Thymus (tissue), 11 donors: ENCODE data around the gene DNAJC15. TPM values are rescaled to one million over a fixed set of nuclear protein-coding genes. Genes with fewer than 3 reads are reported as not detected.

ENCODE experiments used
- DNase-seq, 9 donors: peaks; one replicate each; pipeline ENCODE4 v3.0.0-alpha.2; 2013; ENCODE audit warnings: low spot score in 9 of 9, low read depth in 6 of 9, missing footprints in 1 of 9
- H3K27ac ChIP-seq, 2 donors: one replicate each; pipeline ENCODE4 v1.5.1; 2013; ENCODE audit warnings: control low read depth in 1 of 2, low read depth in 1 of 2, low read length in 1 of 2, mild to moderate bottlenecking in 1 of 2, moderate library complexity in 1 of 2
- H3K27me3 ChIP-seq, 2 donors: one replicate each; pipeline ENCODE4 v1.5.1; 2013; ENCODE audit warnings: low read length in 1 of 2; ENCODE audit not compliant: control insufficient read depth in 2 of 2, insufficient read depth in 1 of 2
- H3K36me3 ChIP-seq, 2 donors: one replicate each; pipeline ENCODE4 v1.5.1; 2013; ENCODE audit warnings: low read length in 1 of 2, mild to moderate bottlenecking in 1 of 2, moderate library complexity in 1 of 2; ENCODE audit not compliant: control insufficient read depth in 2 of 2, insufficient read depth in 2 of 2
- H3K4me1 ChIP-seq, 2 donors: one replicate each; pipeline ENCODE4 v1.5.1; 2013; ENCODE audit warnings: low read length in 2 of 2; ENCODE audit not compliant: control insufficient read depth in 2 of 2, insufficient read depth in 2 of 2
- H3K4me3 ChIP-seq, 2 donors: one replicate each; pipeline ENCODE4 v1.5.1; 2013; ENCODE audit warnings: low read length in 2 of 2, control low read depth in 1 of 2, mild to moderate bottlenecking in 1 of 2
- H3K9me3 ChIP-seq, 2 donors: one replicate each; pipeline ENCODE4 v1.5.1; 2013; ENCODE audit warnings: low read length in 1 of 2, mild to moderate bottlenecking in 1 of 2; ENCODE audit not compliant: control insufficient read depth in 2 of 2, insufficient read depth in 1 of 2
- WGBS: extraction: QIAGEN DNeasy Blood & Tissue Kit; methylation state at CpG from one replicate; pipeline ENCODE4 v1.1.7; 2013; 5-methylcytosine and 5-hydroxymethylcytosine counted together
- polyA plus RNA-seq: library from polyadenylated mRNA; stranded (reverse); fragments of 200-250 nt; gene quantifications from one replicate; pipeline ENCODE4 v1.2.3, GENCODE V29; 2013
- total RNA-seq: library from RNA; stranded (reverse); fragments of 120-200 nt; gene quantifications from one replicate; pipeline ENCODE4 v1.2.4, GENCODE V29; 2013
- donor health status: healthy.

Gene DNAJC15
- total and polyA plus RNA-seq, 2 donors: 17.5 to 20.6 TPM

DNA sequence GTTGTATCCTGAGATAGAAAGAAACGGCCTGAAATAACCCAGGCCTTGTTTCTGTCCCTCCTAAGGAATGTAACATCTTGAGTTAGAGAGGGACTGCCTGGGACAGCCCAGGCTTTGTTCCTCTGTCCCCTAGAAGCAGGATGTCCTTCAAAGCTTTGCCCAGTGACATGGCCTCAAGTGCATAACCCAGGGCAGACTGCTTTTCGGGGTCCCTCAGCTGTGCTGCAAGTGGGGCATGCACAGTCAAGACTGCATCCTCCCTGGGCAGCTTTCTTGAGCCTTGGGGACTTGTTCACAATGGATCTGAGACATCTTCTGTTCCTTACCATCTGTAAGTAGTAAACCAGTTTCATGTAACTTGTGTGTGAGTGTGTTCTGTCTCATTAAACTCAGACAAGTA lies 23.9 kb upstream of the DNAJC15 start:
- 96% methylated on average over 2 of the region's 2 CpGs for WGBS
- DNase-seq: no peak

DNA sequence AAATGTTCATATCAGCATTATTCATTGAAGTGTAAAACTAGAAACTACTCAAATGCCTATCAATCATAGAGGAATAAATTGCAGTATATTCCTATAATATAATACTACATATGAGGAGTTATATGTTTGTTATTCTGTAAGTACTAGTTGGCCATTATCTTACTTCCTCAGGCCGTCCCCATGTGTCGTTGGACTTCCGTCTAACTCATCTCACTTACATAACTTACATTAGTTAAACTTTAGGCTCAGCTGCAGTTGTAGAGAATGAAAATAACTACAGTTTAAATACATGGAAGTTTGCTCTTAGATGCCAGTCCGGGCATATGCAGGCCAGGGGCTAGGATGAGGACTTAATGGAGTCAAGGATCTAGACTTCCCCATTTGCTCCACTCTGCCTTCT lies 22.7 kb upstream of the DNAJC15 start:
- peaks cover 5 to 11% of the 10 kb centered on the region in 2 donors for H3K4me1 ChIP-seq
- no peak overlapping the region for H3K4me3 ChIP-seq
- no peaks in the 10 kb centered on the region for H3K27me3 ChIP-seq
- no peak overlapping the region for H3K27ac ChIP-seq
- no peaks in the 10 kb centered on the region for H3K36me3 ChIP-seq
- WGBS: 74% methylated on average over 4 of the region's 4 CpGs
- no peaks in the 10 kb centered on the region for H3K9me3 ChIP-seq
- no peak for DNase-seq

More for the DNA sequence above, 23.9 kb upstream of the DNAJC15 start:
- peaks cover 5 to 13% of the 10 kb centered on the region in 2 donors for H3K4me1 ChIP-seq
- H3K4me3 ChIP-seq: no peak overlapping the region
- no peak overlapping the region for H3K27ac ChIP-seq
- H3K9me3 ChIP-seq: no peaks in the 10 kb centered on the region
- no peaks in the 10 kb centered on the region for H3K36me3 ChIP-seq
- H3K27me3 ChIP-seq: no peaks in the 10 kb centered on the region

DNA sequence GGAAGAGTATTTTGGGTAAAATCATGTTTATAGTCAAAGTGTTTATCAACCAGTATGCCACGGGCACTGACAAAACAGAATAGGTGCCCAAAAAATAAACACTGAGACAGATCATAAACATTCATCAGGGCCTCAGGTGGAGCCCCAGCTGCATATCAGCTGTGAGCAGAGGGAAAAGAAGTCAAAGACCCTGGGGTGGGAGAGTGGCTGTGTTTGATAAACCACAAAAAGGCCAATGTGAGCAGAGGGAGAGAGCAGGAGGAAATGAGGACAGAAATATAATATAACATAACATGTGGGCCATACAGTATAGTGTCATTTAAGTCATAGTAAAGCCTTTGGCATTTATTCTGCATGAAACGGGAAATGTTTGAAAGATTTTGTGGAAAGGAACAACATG lies 21.4 kb upstream of the DNAJC15 start:
- H3K9me3 ChIP-seq: no peaks in the 10 kb centered on the region

DNA sequence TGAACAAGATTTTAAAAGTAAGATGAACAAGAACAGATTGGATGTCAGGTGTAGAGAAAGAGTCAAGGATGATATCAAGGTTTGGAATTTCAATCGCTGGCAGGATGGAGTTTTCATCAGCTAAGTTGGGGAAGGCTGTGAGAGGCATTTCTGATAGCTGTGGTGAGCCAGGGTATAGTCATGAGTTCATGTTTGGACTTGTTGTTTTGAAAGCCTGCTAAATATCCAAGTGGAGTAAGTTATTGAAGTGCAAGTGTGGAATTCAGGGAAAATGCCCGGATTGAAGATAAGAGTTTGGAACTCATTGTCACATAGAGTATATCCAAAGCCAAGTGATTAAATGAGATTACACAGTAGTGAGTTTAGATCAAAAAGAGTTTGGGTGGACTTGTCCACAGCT lies 20.4 kb upstream of the DNAJC15 start:
- no peak for DNase-seq
- Histone ChIP-seq H3K36me3 (no peaks in the 10 kb centered on the region), H3K9me3 (no peaks in the 10 kb centered on the region), H3K4me1 (peaks cover 5 to 15% of the 10 kb centered on the region in 2 donors), H3K4me3 (no peak overlapping the region), H3K27ac (no peak overlapping the region), H3K27me3 (no peaks in the 10 kb centered on the region)
- WGBS: 96% methylated on average over 2 of the region's 2 CpGs

More for the DNA sequence above, 21.4 kb upstream of the DNAJC15 start:
- Histone ChIP-seq H3K4me1 (peaks cover 5 to 11% of the 10 kb centered on the region in 2 donors), H3K4me3 (no peak overlapping the region), H3K36me3 (no peaks in the 10 kb centered on the region), H3K27ac (no peak overlapping the region), H3K27me3 (no peaks in the 10 kb centered on the region)
- DNase-seq: peak in 5 of 9 donors; percentile 27 to 69 (median 34)
- 59% methylated on average over 2 of the region's 2 CpGs for WGBS

DNA sequence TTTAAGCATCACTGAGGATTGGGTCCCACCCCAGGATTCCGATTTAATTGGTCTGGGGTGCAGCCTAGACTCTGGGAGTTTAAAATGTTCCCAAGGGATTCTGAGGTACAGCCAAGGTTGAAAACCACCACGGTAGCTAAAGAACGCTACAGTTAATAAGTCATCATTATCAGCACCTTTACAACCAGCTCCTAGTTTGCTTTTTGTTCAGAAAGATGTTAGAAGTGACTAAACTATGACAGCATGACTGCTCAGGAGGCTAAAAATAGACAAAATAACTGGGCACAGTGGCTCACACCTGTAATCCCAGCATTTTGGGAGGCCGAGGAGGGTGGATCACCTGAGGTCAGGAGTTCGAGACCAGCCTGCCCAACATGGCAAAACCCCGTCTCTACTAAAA lies 19.7 kb upstream of the DNAJC15 start:
- H3K4me1 ChIP-seq: peaks cover 5 to 15% of the 10 kb centered on the region in 2 donors
- no peak overlapping the region for H3K4me3 ChIP-seq
- H3K27me3 ChIP-seq: no peaks in the 10 kb centered on the region
- WGBS: 97% methylated on average over 6 of the region's 6 CpGs
- DNase-seq: no peak
- no peak overlapping the region for H3K27ac ChIP-seq
- no peaks in the 10 kb centered on the region for H3K36me3 ChIP-seq
- H3K9me3 ChIP-seq: no peaks in the 10 kb centered on the region

DNA sequence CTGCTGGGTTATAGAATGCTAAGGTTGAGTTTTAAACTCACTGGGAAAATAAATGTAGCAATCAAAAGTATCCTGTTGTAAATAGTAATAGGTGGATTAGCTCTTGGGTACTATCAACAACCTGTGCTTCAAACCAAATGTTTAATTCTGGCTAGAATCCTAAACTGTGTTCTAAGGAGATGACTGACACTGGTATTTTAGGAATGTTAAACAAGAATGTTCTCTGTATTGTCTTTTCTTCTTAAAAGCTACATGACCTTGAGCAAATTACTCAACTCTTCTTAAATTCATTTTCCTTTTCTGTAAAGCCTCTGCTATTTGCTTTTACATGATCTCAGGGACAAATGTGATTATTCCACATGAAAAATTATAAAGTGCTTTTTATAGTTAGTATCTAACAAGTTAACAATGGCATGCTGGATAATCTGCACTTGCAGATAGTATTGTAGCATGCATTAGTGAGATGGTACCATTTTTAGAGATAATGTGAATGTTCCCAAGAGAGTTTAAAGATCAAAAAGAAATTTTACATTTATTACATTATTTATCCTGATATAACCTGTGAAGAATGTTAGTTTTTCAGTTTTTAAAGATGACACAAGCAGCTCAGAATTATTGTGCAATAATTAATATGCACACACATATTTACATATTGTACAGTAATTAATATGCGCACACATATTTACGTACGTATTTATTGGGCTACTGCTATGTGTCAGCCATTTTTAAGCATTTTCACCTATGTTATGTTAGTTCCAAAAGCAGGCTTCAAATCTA lies 17.7 kb upstream of the DNAJC15 start:
- Histone ChIP-seq H3K9me3 (no peaks in the 10 kb centered on the region), H3K27ac (no peak overlapping the region), H3K4me3 (no peak overlapping the region), H3K36me3 (no peaks in the 10 kb centered on the region), H3K27me3 (no peaks in the 10 kb centered on the region), H3K4me1 (peaks cover 5 to 15% of the 10 kb centered on the region in 2 donors)
- DNase-seq: no peak
- WGBS: 99% methylated on average over 3 of the region's 3 CpGs

DNA sequence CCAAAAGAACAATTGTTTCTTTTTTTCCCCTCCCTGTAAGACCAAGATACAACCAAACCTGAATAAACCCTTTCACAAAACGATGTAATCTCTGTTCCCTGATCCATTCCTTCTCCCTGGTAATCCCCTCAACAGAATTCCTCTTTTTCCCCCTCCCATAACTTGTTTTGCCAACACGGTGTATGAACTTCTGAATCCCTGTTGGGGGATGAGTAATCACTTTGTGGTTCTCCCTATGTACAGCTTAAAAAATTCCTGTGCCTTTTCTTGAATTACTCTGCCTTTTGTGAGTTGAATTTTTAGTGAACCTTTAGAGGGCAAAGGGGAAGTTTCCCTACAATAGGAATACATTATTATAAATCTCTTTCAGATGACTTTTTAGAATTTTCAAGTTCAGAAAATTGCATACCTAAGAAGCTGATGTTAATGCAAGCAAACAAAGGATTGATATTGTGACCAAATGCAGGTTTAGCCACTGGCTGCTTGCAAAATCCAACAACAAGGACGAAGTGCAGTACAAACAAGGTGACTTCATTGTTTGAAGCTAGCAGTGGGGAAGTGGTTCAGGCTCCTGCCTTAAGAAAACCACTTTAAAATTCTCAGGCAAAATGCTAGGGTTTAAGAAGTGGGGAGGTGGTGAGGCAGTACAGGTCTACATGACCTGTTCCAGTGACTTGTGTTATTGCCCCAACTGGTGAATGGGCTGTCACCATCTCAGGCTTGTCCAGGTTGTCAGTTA lies 16.3 kb upstream of the DNAJC15 start:
- Histone ChIP-seq H3K4me1 (peaks cover 0 to 5% of the 10 kb centered on the region in 2 donors), H3K27me3 (no peaks in the 10 kb centered on the region), H3K9me3 (no peaks in the 10 kb centered on the region), H3K36me3 (no peaks in the 10 kb centered on the region), H3K27ac (no peak overlapping the region), H3K4me3 (no peak overlapping the region)
- WGBS: 68% methylated on average over 3 of the region's 3 CpGs
- no peak for DNase-seq

DNA sequence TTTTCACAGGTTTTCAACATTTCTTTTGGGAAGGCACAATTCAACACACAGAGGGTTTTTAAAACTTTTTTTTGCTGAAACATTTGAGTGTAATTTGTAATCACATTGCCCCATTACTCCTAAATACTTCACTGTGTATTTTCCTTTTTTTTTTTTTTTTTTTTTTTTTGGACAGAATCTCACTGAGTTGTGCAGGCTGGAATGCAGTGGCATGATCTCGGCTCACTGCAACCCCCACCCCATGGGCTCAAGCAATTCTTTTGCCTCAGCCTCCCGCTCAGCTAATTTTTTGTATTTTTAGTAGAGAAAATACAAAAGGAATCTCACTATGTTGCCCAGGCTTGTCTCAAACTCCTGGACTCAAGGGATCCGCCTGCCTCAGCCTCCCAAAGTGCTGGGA lies 14.8 kb upstream of the DNAJC15 start:
- DNase-seq: no peak
- no peak overlapping the region for H3K4me3 ChIP-seq
- no peaks in the 10 kb centered on the region for H3K27me3 ChIP-seq
- no peak overlapping the region for H3K27ac ChIP-seq
- no peaks in the 10 kb centered on the region for H3K9me3 ChIP-seq
- peaks cover 0 to 5% of the 10 kb centered on the region in 2 donors for H3K4me1 ChIP-seq
- WGBS: 100% methylated on average over 3 of the region's 3 CpGs
- H3K36me3 ChIP-seq: no peaks in the 10 kb centered on the region

DNA sequence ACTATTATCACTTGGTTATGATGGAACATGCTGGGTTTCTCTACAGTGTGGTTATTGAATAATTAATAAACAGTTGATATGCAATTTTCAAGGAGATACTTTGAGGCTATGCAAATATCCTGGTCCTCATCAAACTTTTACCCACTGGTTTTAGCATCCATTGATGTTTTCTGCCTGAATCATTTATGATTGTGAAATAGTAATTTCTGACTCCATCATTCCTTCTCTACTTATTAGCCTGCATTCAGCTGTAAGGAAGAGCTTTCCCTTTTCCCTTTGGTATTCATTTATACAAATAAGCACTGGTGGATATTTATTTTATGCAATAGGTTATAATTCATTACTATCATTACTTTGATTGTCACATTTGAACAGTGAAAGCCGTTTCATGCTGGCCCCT lies 13.9 kb upstream of the DNAJC15 start:
- no peaks in the 10 kb centered on the region for H3K9me3 ChIP-seq
- H3K36me3 ChIP-seq: no peaks in the 10 kb centered on the region
- no peak for DNase-seq
- H3K4me3 ChIP-seq: no peak overlapping the region
- H3K27ac ChIP-seq: no peak overlapping the region
- peaks cover 0 to 5% of the 10 kb centered on the region in 2 donors for H3K4me1 ChIP-seq
- WGBS: 97% methylated on average over 1 of the region's 1 CpG
- H3K27me3 ChIP-seq: no peaks in the 10 kb centered on the region
